Upper lobe of right lung (tissue), 1 donor: ENCODE results near the gene BET1. TPM values are rescaled to one million over a fixed set of nuclear protein-coding genes. Genes with fewer than 3 reads are reported as not detected.
"Not testable (repeated sequence)": the region's sequence is repeated elsewhere in the genome, so short reads cannot be mapped to it uniquely, and the experiment has no call there.

ENCODE experiments used
- ATAC-seq: fragments of 200-7000 bp; cut with Tn5 transposase; one replicate; pipeline ENCODE4 v1.9.1; 2020; ENCODE audit warnings: mild to moderate bottlenecking, moderate library complexity
- DNase-seq: peaks from one replicate; pipeline ENCODE4 v3.0.0-alpha.2; 2020
- H3K27ac ChIP-seq: fragments of 200-600 bp; one replicate; pipeline ENCODE4 v1.8.0; 2022
- H3K27me3 ChIP-seq: fragments of 200-600 bp; one replicate; pipeline ENCODE4 v1.8.0; 2022; ENCODE audit warnings: mild to moderate bottlenecking
- H3K36me3 ChIP-seq: fragments of 200-600 bp; one replicate; pipeline ENCODE4 v1.8.0; 2022
- H3K4me1 ChIP-seq: fragments of 200-600 bp; one replicate; pipeline ENCODE4 v1.8.0; 2022
- H3K4me3 ChIP-seq: fragments of 200-600 bp; one replicate; pipeline ENCODE4 v1.8.0; 2022; ENCODE audit warnings: mild to moderate bottlenecking
- H3K9me3 ChIP-seq: fragments of 200-600 bp; one replicate; pipeline ENCODE4 v1.8.0; 2022
- CTCF ChIP-seq: fragments of 200-600 bp; IDR thresholded peaks from one replicate; pipeline ENCODE4 v1.8.0; 2022; ENCODE audit warnings: antibody characterized with exemption
- intact Hi-C: fragments of 100-400 bp; cut with DNase I; formaldehyde crosslinking; loops from one replicate; pipeline ENCODE4 v1.11.0; 2022
- total RNA-seq: library from RNA; stranded (reverse); fragmentation: NEBNext Ultra II Directional; extraction: Animal tissue kit (Norgen Biotek cat#: 25700); gene quantifications from one replicate; pipeline ENCODE4 v1.2.1, GENCODE V29; 2021
- donor health status: DM: no; HTN: yes; CAD: no; lungs with severe emphysema.

BET1 gene
- total RNA-seq, 1 donor from 2014 or later = 24.3 TPM

- H3K4me3 ChIP-seq = no peak overlapping the region
- no peaks in the 10 kb centered on the region for H3K27me3 ChIP-seq
- intact Hi-C loops = no loop called here
- no peak for ATAC-seq
- H3K4me1 ChIP-seq = no peaks in the 10 kb centered on the region
- DNase-seq = no peak
- H3K36me3 ChIP-seq = no peaks in the 10 kb centered on the region
- H3K27ac ChIP-seq = no peak overlapping the region
- no peaks in the 10 kb centered on the region for H3K9me3 ChIP-seq
- TF ChIP-seq CTCF = no peak
These were observed 24.6 kb upstream of the BET1 start for GRCh38 chr7:94028768-94029167.

- DNase-seq, intact Hi-C loops, H3K4me1 ChIP-seq, H3K27ac ChIP-seq, H3K36me3 ChIP-seq, H3K27me3 ChIP-seq, ATAC-seq, H3K9me3 ChIP-seq, H3K4me3 ChIP-seq: not testable (repeated sequence)
These were observed 22.5 kb upstream of the BET1 start for GRCh38 chr7:94026619-94027018.

DNA sequence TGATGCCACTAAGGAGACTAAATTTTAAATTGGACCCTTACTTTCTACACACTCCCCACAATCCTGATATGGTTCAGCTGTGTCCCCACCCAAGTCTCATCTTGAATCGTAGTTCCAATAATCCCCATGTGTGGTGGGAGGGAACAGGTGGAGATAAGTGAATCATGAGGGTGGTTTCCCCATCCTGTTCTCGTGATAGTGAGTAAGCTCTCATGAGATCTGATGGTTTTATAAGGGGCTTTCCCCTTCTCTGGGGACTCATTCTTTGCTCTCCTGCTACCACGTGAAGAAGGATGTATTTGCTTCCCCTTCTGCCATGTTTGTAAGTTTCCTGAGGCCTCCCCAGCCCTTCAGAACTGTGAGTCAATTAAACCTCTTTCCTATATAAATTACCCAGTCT, 18.4 kb upstream of the BET1 start:
- no peaks in the 10 kb centered on the region for H3K36me3 ChIP-seq
- ATAC-seq = no peak
- TF ChIP-seq CTCF = no peak
- H3K4me1 ChIP-seq = no peaks in the 10 kb centered on the region
- intact Hi-C loops = no loop called here
- no peaks in the 10 kb centered on the region for H3K9me3 ChIP-seq
- no peak overlapping the region for H3K4me3 ChIP-seq
- H3K27ac ChIP-seq = no peak overlapping the region
- DNase-seq = no peak
- H3K27me3 ChIP-seq = no peaks in the 10 kb centered on the region

DNA sequence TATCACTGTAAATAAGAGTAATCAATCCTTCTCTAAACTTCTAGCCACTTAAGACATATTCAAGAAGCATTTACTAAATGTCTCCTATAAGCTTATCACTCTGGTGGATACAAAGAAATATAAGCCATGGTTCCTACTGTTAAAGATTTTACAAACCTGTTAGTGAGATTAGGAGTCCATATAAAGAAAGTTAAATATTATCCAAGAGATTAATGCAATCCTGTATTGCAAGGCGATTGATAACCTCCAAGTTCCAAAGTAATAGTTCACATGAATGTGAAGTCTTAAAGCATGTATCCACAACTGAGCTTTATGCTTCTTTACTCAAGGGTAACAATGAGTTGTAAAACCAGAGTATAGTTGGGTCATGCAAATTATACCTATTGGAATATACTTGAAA, 12.6 kb upstream of the BET1 start:
- intact Hi-C loops = no loop called here
- H3K27me3 ChIP-seq = no peaks in the 10 kb centered on the region
- H3K4me3 ChIP-seq = no peak overlapping the region
- DNase-seq (no peak), ATAC-seq (no peak)
- H3K27ac ChIP-seq = no peak overlapping the region
- no peaks in the 10 kb centered on the region for H3K9me3 ChIP-seq
- H3K4me1 ChIP-seq = no peaks in the 10 kb centered on the region
- no peak for TF ChIP-seq CTCF
- H3K36me3 ChIP-seq = no peaks in the 10 kb centered on the region

- Histone ChIP-seq H3K9me3 (no peaks in the 10 kb centered on the region), H3K27ac (no peak overlapping the region), H3K27me3 (no peaks in the 10 kb centered on the region), H3K36me3 (no peaks in the 10 kb centered on the region), H3K4me1 (no peaks in the 10 kb centered on the region), H3K4me3 (no peak overlapping the region)
- intact Hi-C loops = no loop called here
- DNase-seq (no peak), ATAC-seq (no peak)
- no peak for TF ChIP-seq CTCF
These were observed 11.4 kb upstream of the BET1 start for GRCh38 chr7:94015538-94015937.

DNA sequence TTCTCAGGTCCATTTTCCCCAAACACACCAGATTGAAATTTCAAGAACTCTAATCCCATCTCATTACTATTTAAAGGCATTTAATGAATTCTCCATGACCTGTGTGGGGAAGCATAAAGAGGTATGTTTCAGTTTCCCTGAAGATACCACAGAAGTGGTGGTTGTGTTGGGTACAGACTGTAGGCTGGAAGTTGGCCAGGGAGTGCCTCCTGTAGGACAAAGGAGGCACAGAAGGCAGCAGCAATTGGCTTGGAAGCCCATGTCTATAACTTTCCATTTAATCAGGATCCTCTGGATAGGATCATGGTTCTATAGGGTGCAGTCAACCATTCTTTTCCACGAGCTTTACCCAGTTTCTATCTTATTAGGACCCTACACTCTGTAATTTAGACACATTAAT, 8.6 kb upstream of the BET1 start:
- no peak for TF ChIP-seq CTCF
- H3K27ac ChIP-seq = no peak overlapping the region
- DNase-seq (no peak), ATAC-seq (no peak)
- H3K4me3 ChIP-seq = no peak overlapping the region
- intact Hi-C loops = no loop called here
- no peaks in the 10 kb centered on the region for H3K9me3 ChIP-seq
- H3K27me3 ChIP-seq = no peaks in the 10 kb centered on the region
- no peaks in the 10 kb centered on the region for H3K4me1 ChIP-seq
- H3K36me3 ChIP-seq = no peaks in the 10 kb centered on the region
